SK-N-SH (cell line): ENCODE measurements around the gene NXNL2.

Experiments
- CTCF ChIP-seq: fragments of 200-600 bp; sonication (generic); IDR thresholded peaks from 2 replicates; pipeline ENCODE4 v1.6.1; 2017; ENCODE audit warnings: antibody characterized with exemption, mild to moderate bottlenecking, moderate library complexity
- ELF1 ChIP-seq: IDR thresholded peaks from 2 replicates; pipeline ENCODE4 v1.4.0; 2012
- MXI1 ChIP-seq: IDR thresholded peaks from 2 replicates; pipeline ENCODE4 v1.6.1; 2012; ENCODE audit warnings: mild to moderate bottlenecking, low read depth, low read length, improper control_type of control experiment
- NFIC ChIP-seq: IDR thresholded peaks from 2 replicates; pipeline ENCODE4 v1.4.0; 2012; ENCODE audit warnings: borderline replicate concordance
- RAD21 ChIP-seq: IDR thresholded peaks from 2 replicates; pipeline ENCODE4 v1.6.1; 2012; ENCODE audit warnings: mild to moderate bottlenecking, low read length
- SMC3 ChIP-seq: IDR thresholded peaks from 2 replicates; pipeline ENCODE4 v1.6.1; 2012; ENCODE audit warnings: low read depth, low read length, improper control_type of control experiment
- TCF12 ChIP-seq: IDR thresholded peaks from 2 replicates; pipeline ENCODE4 v1.4.0; 2012

DNA sequence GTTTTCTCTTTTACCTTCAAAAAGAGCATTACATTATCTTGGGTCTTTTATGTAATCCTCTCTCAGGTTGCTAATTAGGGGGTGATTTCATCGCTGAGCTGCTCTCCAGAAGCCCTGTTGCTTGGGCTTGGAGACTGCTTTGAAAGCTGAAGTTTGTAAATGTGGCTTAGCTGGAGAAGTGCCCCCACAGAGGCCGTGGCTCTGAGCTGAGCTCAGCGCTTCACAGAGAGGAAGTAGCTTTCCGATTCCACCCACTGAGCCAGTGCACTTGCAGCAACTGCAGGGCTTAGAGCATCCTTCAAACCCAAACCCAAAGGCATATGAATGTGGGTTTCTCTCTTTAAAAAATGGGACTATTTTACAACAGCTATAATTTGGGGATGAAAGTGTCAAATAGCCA lies 13.7 kb upstream of the NXNL2 start:
- TF ChIP-seq RAD21 (no peak), ELF1 (no peak), CTCF (no peak), TCF12 (no peak), MXI1 (no peak), NFIC (no peak), SMC3 (no peak)
